K562 (cell line): ENCODE data around the gene UCKL1. TPM values are rescaled to one million over a fixed set of nuclear protein-coding genes. Genes with fewer than 3 reads are reported as not detected.

Experiments used
- BRF1 ChIP-seq: IDR thresholded peaks from 3 replicates; pipeline ENCODE4 v1.6.1; 2011; ENCODE audit warnings: borderline replicate concordance, mild to moderate bottlenecking; ENCODE audit not compliant: insufficient read length; ENCODE audit errors: extremely low read depth
- ETV6 ChIP-seq, 3 experiments: fragments of 150-350 bp in 1 of 3; sonication (generic) in 1 of 3; formaldehyde crosslinking in 1 of 3; IDR thresholded peaks; 2 replicates each; pipeline versions ENCODE4 v1.6.1 to v1.8.0; 2014 to 2022; ENCODE audit warnings: borderline replicate concordance in 2 of 3, low read depth in 2 of 3, antibody characterized with exemption in 1 of 3, low read length in 1 of 3, mild to moderate bottlenecking in 1 of 3, missing genetic modification reagents in 1 of 3
- FOXM1 ChIP-seq, 2 experiments: fragments of 450-650 bp in 1 of 2; sonication (generic) in 1 of 2; formaldehyde crosslinking in 1 of 2; IDR thresholded peaks; 2 replicates each; pipeline versions ENCODE4 v1.6.1 to v1.9.0; 2017 to 2022; ENCODE audit warnings: low read depth in 2 of 2, mild to moderate bottlenecking in 2 of 2, missing genetic modification reagents in 1 of 2, moderate library complexity in 1 of 2
- KDM1A ChIP-seq, 2 experiments: fragments of 450-650 bp; IDR thresholded peaks; 2 replicates each; pipeline ENCODE4 v1.6.1; 2016; ENCODE audit warnings: mild to moderate bottlenecking in 2 of 2
- MYC ChIP-seq, 2 experiments: fragments of 250-450 bp in 1 of 2; sonication (Bioruptor Pico) in 1 of 2; IDR thresholded peaks; 2 replicates each; pipeline versions ENCODE4 v1.5.1 to v1.6.1; 2012 to 2021; ENCODE audit warnings: low read depth in 2 of 2, borderline replicate concordance in 1 of 2, improper control_type of control experiment in 1 of 2, low read length in 1 of 2, mild to moderate bottlenecking in 1 of 2, moderate library complexity in 1 of 2
- RERE ChIP-seq: sonication (generic); formaldehyde crosslinking; IDR thresholded peaks from 2 replicates; pipeline ENCODE4 v1.8.0; 2023; ENCODE audit warnings: missing genetic modification reagents, mild to moderate bottlenecking, borderline replicate concordance
- SRSF1 ChIP-seq: fragments of 200-400 bp; formaldehyde crosslinking; IDR thresholded peaks from 2 replicates; pipeline ENCODE4 v1.6.1; 2017; ENCODE audit warnings: mild to moderate bottlenecking, low read depth, low read length, moderate library complexity
- SRSF9 ChIP-seq: fragments of 200-400 bp; formaldehyde crosslinking; IDR thresholded peaks from 2 replicates; pipeline ENCODE4 v1.6.1; 2017; ENCODE audit warnings: low read depth, low read length, borderline replicate concordance
- ZBTB7A ChIP-seq: IDR thresholded peaks from 2 replicates; pipeline ENCODE4 v1.6.1; 2011; ENCODE audit warnings: low read depth, mild to moderate bottlenecking, low read length, moderate library complexity, borderline replicate concordance; ENCODE audit not compliant: control insufficient read depth
- ZFP91 ChIP-seq: sonication (generic); formaldehyde crosslinking; IDR thresholded peaks from 2 replicates; pipeline ENCODE4 v1.8.0; 2022; ENCODE audit warnings: mild to moderate bottlenecking, missing genetic modification reagents
- ZNF699 ChIP-seq: fragments of 250-450 bp; sonication (Bioruptor Pico); IDR thresholded peaks from 2 replicates; pipeline ENCODE4 v1.8.0; 2021; ENCODE audit warnings: mild to moderate bottlenecking, moderate library complexity; ENCODE audit not compliant: insufficient replicate concordance
- polyA plus RNA-seq, 8 experiments: library from polyadenylated mRNA; depleted of rRNA in 4 of 8; stranded (reverse) in 5 of 8; unstranded in 3 of 8; fragments of >200 nt; fragmentation: Nextera tagmentation in 2 of 8; fragmentation: Illumina TruSeq in 1 of 8; extraction: Ambion mirVana in 2 of 8; extraction: Trizol in 1 of 8; gene quantifications; 2 replicates each; pipeline versions ENCODE4 v1.2.1 to v1.2.3, GENCODE V29; 2011 to 2014; ENCODE audit warnings: inconsistent platforms in 1 of 8, missing spikeins in 1 of 8
- total RNA-seq, 7 experiments: library from RNA; depleted of rRNA in 6 of 7; stranded (reverse); fragments of >200 nt in 6 of 7; fragmentation: Illumina TruSeq in 2 of 7; extraction: Trizol in 2 of 7; gene quantifications; 2 replicates each; pipeline versions ENCODE4 v1.2.1 to v1.2.3, GENCODE V29; 2011 to 2021; ENCODE audit warnings: low replicate concordance in 1 of 7
- TF ChIP-seq, protein P1 (sequence below), 3 experiments: fragments of 200-800 bp in 1 of 3; fragments of 250-450 bp in 1 of 3; fragments of 450-650 bp in 1 of 3; sonication (Bioruptor Pico) in 1 of 3; sonication (Bioruptor generic) in 1 of 3; formaldehyde crosslinking in 1 of 3; IDR thresholded peaks; 2 replicates each; pipeline versions ENCODE4 v1.6.1 to v1.8.0; 2016 to 2022; ENCODE audit warnings: mild to moderate bottlenecking in 2 of 3, missing genetic modification characterization in 2 of 3, missing compliant biosample characterization in 1 of 3, moderate library complexity in 1 of 3

UCKL1 gene
- total and polyA plus RNA-seq, 9 of the 15 experiments (the other 6 are each of a cell fraction or from before 2014, with no cell fraction given), result 3.1 to 52.8 (median 24.2) TPM

DNA sequence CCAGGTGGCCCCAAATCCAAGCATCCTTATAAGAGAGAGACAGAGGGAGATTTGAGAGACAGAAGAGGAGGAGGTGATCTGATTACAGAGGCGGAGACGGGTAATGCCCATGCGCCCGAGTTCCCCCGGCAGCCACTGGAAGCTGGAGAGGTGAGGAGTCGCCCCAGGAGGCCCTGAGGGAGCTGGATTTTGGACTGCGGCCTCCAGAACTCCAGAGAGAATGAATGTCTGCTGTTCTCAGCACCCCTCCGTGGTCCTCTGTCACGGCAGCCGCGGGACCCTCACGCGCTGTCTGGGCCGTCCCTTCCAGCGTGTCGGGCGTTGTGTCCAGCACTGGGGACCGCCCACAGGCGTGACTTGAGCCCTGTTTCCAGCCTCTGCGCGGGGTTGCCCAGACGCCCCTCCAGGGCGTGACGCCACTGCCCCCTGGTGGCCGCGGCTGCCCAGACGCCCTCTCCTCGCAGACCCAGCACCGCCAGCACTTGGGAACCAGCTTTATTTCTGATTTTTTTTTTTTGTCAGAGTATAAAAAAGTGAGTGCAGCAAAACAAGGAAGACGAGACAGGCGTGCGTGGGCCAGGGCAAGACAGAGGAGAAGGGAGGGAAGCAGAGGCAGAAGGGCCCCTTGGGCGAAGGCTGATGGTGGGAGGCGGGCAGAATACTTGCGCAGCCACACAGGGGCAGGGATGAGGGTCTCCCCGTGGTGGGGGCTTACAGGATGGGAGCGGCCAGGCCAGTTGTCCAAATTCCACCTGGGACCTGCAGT is 17.6 kb upstream of the UCKL1 start (continued):
- TF ChIP-seq, protein P1, sequence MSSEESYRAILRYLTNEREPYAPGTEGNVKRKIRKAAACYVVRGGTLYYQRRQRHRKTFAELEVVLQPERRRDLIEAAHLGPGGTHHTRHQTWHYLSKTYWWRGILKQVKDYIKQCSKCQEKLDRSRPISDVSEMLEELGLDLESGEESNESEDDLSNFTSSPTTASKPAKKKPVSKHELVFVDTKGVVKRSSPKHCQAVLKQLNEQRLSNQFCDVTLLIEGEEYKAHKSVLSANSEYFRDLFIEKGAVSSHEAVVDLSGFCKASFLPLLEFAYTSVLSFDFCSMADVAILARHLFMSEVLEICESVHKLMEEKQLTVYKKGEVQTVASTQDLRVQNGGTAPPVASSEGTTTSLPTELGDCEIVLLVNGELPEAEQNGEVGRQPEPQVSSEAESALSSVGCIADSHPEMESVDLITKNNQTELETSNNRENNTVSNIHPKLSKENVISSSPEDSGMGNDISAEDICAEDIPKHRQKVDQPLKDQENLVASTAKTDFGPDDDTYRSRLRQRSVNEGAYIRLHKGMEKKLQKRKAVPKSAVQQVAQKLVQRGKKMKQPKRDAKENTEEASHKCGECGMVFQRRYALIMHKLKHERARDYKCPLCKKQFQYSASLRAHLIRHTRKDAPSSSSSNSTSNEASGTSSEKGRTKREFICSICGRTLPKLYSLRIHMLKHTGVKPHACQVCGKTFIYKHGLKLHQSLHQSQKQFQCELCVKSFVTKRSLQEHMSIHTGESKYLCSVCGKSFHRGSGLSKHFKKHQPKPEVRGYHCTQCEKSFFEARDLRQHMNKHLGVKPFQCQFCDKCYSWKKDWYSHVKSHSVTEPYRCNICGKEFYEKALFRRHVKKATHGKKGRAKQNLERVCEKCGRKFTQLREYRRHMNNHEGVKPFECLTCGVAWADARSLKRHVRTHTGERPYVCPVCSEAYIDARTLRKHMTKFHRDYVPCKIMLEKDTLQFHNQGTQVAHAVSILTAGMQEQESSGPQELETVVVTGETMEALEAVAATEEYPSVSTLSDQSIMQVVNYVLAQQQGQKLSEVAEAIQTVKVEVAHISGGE (CRISPR knock-in tag; IDR thresholded peaks at IDR 0.05), result no peak
- TF ChIP-seq RERE (CRISPR knock-in tag) (no peak), ZBTB7A (peak; percentile 78), ZNF699 (CRISPR knock-in tag) (no peak), ZFP91 (CRISPR knock-in tag) (no peak), SRSF9 (no peak), BRF1 (no peak), KDM1A (IDR thresholded peaks at IDR 0.05) (no peak), MYC (IDR thresholded peaks at IDR 0.05; ENCODE audit: low read depth, low read length) (peak; percentile 64), MYC (CRISPR knock-in tag; IDR thresholded peaks at IDR 0.05; ENCODE audit: borderline replicate concordance, low read depth) (no peak), SRSF1 (no peak), ETV6 (IDR thresholded peaks at IDR 0.05; ENCODE audit: borderline replicate concordance in 1 of 2, low read depth in 2 of 2, low read length in 1 of 2) (no peak), ETV6 (CRISPR knock-in tag; IDR thresholded peaks at IDR 0.05; ENCODE audit: borderline replicate concordance) (no peak), FOXM1 (IDR thresholded peaks at IDR 0.05; ENCODE audit: low read depth) (no peak), FOXM1 (CRISPR knock-in tag; IDR thresholded peaks at IDR 0.05; ENCODE audit: low read depth) (no peak)
